T-helper 1 cell (primary cell): ENCODE data around the gene KIF7.
"Not testable (repeated sequence)": the region's sequence is repeated elsewhere in the genome, so short reads cannot be mapped to it uniquely, and the experiment has no call there.

Source experiments
- DNase-seq, 5 donors: peaks; one replicate each; pipeline ENCODE4 v3.0.0-alpha.2; 2012 to 2020

KIF7 gene

GRCh38 chr15:89615135-89615534 is 40.1 kb downstream of the KIF7 start:
- DNase-seq, result no peak

GRCh38 chr15:89614164-89614563 is 41.1 kb downstream of the KIF7 start:
- DNase-seq, result no peak

GRCh38 chr15:89613031-89613430 is 42.2 kb downstream of the KIF7 start:
- DNase-seq, result no peak

- no peak for DNase-seq
Observed at GRCh38 chr15:89611317-89611716, 44.0 kb downstream of the KIF7 start.

- no peak for DNase-seq
Observed at GRCh38 chr15:89599021-89599420, 56.2 kb downstream of the KIF7 start.

- DNase-seq, result no peak
Observed at GRCh38 chr15:89593018-89593417, 62.2 kb downstream of the KIF7 start.

- no peak for DNase-seq
Observed at GRCh38 chr15:89591834-89592233, 63.4 kb downstream of the KIF7 start.

- no peak for DNase-seq
Observed at GRCh38 chr15:89587955-89588354, 67.3 kb downstream of the KIF7 start.

- no peak for DNase-seq
Observed at GRCh38 chr15:89586651-89587050, 68.6 kb downstream of the KIF7 start.

GRCh38 chr15:89580747-89581146 is 74.5 kb downstream of the KIF7 start:
- not testable (repeated sequence) for DNase-seq

- DNase-seq, result no peak
Observed at GRCh38 chr15:89578146-89578545, 77.1 kb downstream of the KIF7 start.
